Measurements from ENCODE around the gene SLC25A38.
"Not testable (repeated sequence)": the region's sequence is repeated elsewhere in the genome, so short reads cannot be mapped to it uniquely, and the experiment has no call there.

SLC25A38 gene, protein sequence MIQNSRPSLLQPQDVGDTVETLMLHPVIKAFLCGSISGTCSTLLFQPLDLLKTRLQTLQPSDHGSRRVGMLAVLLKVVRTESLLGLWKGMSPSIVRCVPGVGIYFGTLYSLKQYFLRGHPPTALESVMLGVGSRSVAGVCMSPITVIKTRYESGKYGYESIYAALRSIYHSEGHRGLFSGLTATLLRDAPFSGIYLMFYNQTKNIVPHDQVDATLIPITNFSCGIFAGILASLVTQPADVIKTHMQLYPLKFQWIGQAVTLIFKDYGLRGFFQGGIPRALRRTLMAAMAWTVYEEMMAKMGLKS

DNA sequence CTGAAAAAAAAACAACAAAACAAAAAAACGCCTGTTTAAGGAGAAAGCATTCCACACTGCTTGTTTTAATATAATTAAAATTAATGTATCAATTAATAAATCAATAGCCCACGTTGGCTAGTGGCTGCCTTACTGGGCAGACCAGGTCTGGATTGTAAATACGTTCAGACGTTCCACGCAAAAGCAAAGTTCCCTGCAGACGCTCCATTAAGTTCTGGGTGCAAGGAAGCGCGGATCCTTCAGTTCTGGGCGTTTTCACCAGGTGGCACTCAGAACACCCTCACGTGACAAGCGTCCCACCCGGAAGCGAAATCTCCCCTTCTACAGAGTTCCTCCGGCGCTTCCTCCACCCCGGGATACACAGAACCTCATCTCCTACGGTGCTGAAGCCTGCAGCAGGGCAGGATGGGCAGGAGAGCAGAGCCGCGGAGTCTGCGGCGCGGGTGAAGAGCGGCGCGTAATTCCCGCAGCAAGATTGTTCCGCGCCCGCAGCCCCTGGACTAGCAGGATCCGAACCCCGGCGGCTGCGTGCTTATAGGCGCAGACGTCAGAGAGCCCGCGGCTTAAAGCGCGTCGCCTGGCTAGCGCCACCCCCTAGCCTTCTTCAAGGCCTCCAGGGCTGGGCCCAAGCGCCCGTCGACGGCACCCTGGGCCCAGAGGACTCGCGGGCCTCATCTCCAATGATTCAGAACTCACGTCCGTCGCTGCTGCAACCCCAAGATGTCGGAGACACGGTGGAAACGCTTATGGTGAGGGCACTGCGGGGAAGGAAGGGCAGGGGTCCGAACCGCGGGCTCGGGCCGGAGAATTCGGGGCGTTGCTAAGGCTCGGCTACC lies at the start of gene SLC25A38:
Gene SLC25A38 (plus strand): TSS at position 326 of the 836 bp plus-strand sequence. CDS start 355 bp downstream, at position 681.
- DNase-seq, result no peak

DNA sequence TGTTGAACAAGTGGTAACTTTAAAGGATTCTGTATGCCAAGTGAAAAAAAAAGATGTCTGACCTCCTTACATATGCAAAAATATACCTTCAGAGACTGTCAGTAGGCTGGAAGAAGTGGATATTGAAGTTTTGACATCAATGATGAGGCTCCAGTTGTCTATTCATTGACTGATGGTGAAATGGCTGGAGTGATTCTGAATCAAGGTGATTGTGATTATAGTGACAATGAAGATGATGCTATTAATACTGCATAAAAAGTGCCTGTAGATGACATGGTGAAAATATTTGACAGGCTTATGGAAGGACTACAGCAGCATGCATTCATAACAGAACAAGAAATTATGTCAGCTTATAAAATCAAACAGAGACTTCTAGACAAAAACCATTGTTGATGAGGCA lies 49.6 kb upstream of the SLC25A38 start:
- DNase-seq, result no peak

DNA sequence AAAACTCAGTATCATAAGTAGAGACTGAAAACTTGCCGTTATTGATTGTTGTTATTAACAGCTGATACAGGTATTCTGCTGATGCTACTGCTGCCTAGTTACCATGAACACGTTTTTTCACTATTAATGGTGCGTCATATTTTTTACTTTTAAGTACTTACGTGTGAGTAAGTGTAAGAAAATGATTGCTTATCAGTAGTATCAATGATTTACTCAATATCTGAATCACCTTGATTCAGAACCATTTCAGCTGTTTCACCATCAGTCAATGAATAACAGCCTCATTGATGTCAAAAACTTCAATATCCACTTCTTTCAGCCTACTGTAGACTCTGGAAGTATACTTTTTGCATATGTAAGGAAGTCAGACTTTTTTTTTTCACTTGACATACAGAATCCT lies 49.0 kb upstream of the SLC25A38 start:
- no peak for DNase-seq

DNA sequence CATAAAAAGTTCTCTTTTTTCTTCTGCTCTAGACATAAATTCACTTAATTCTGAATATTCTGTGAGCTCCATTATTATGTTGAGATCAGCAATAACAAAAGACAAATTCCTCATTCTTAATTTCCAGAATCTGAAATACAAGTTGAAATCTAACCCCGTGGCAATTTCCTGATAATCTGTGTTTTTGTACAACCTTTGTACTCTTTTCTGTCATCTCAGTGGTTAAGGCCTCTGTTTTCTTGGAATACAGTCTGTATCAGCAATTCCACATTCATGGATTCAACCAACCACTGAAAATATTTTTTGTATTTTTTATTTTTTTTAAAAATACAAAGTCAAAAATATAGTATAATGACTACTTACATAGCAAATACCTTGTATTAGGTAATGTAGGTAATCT lies 45.0 kb upstream of the SLC25A38 start:
- no peak for DNase-seq

DNA sequence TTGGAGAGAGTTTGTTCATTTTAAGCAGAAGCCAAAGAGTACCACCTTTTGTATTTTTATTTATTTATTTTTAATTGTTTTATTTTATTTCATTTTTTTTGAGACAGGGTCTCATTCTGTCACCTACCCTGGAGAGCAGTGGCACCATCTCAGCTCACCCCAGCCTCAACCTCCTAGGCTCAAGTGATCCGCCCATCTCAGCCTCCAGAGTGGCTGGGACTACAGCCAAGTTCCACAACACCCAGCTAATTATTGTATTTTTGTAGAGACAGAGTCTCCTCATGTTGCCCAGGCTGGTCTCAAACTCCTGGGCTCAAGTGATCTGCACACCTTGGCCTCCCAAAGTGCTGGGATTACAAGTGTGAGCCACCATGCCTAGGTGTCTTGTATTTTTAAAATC lies 44.1 kb upstream of the SLC25A38 start:
- no peak for DNase-seq

DNA sequence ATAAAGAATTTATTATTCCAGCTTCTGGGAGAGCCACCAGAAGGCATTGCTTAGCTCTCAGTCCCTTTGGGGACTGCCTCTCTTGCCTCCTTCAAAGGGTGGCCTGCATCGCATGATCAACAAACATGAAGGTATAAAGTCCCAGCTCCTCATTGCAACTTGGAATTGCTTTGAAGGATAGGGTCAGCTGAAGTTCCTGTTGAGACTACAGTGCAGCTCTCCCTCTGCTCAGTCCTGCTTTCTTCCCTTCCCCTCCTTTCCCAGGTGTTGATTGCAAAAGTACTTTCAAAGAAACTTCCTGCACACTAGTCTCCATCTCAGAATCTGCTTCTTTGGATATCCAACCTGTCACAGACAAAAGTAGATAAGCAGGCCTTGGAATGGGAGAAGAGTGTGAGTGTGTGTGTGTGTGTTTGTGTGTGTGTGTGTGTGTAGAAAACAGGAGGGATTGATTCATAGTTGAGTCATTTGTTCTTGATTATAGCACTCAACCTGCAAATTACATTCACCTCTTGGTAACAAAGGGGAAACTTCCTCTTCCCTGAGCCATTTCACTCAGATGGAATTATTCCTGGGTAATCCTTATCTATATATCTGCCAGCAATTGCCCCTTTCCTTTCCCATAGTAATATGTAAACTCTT lies 40.0 kb upstream of the SLC25A38 start:
- no peak for DNase-seq

DNA sequence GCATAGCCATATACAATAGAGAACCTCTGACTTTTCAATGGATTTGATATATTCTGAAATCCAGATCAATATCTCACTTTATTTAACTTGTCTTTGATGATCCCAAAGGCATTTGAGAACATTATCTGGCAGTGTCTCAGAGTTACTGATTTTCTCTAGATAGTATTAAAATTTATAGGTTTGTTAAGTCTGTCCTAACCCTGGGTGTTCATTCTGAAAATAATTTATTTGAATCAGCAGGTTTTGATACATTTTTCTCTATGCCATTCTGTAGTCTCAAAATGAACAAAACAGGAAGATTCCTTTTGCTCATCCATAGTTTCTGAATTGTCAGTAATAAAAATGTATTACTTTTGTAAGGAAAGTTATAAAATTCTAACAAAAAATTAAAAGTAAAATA lies 39.4 kb upstream of the SLC25A38 start:
- DNase-seq, result no peak

DNA sequence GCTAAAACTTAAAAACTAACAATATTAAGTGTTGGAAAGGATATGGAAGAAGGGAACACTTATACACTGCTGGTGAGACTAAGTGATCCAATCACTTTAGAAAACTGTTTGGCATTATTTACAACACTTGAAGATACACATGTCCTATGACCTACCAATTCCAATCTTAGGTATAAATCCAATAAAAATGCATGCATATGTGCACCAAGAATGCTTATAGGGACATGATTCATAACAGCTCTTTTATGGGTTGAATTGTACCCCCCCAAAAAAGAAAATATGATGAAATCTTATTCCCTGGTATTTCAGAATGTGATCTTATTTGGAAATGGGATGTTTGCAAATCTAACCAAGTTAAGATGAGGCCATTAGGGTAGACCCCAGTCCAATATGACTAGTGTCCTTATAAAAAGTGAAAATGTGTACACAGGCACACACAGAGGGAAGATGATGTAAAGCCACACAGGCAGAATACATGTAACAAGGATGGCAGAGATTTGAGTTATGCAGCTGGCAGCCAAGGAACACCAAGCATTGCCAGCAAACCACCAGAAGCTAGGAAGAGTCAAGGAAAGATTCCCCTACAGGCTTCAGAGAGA lies 38.3 kb upstream of the SLC25A38 start:
- DNase-seq, result no peak

DNA sequence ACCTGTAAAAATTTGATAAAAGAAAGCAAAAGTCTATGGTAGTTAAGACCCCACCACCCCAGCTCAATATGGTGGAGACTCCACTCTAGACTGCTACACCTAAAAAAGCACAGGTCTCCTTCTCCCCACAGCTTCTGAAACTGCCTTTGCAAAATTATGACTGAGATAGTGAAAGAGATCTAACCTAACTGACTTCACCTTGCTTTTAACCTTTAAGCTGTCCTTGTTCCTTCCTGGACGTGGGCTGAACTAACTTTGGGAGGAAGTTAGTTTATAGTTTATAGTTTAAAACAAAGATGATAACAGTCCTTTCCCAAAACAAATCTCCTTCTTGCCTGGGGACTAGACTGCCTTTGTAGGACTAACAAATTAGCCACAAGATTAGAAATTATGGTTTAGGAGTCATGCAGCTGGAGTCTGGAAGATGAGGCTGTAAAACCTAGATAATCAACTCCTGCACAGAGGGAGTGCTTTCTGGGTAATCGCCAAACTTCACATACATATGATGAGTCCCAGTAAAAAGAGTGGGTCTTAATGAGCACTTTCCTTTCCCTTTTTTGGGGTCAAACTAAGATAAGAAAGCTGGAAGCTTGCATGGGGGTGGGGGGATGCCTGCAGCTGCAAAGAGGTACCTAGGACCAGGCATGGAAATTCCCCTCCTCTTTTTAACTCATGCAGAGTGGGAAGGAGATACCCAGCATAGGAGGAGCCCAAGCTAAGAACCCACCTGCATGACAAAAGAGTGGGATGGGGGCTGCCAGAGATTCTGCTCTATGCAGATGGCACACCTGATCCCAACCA lies 36.2 kb upstream of the SLC25A38 start:
- no peak for DNase-seq

DNA sequence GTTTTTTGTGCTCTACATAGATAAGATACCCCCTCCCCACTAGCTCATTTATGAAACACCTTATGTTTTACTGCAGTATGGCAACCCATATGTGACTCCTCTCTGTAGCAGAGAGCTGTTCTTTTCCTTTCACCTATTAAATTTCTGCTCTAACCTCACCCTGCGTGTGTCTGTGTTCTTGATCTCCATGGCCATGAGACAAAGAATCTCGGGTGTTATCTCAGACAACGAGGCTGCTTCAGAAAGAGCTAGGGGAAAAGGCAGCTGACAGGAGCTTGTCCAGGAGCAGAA lies 35.6 kb upstream of the SLC25A38 start:
- DNase-seq, result no peak

DNA sequence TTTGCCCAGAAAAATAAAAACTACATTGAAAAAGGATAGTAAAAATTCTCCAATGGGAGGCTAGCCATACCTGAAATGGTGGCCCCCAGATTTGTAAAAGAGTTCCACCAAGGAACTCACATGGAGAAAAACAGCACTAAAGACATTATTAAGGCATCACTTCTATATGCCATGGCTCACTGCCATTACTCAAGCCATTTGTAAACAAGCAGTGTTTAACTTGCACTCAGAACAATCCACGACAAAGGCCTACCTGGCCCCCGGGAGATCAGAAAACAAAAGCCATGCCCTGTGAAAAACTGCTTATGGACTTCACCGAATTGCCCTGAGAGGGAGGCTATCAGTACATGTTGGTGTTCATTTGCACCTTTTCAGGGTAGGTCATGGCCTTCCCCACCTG lies 34.1 kb upstream of the SLC25A38 start:
- no peak for DNase-seq

DNA sequence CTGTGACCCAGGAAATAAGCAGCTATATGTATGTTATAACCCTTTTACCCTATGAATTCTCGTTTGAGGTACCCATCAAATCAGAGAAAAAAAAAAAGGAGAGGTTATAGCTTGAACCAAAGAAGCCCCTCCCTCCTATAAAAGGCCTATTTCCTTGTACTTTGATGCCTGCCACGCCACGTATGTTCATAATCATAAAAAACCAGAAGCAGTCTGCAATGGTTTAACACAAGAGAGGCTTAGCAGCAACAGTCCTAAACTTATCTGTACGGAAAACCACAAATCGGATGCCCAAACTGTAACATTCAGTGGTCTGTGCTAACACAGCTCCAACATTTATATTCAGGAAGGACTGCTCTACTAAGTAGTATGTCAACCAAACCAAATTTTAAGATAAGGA lies 32.5 kb upstream of the SLC25A38 start:
- no peak for DNase-seq

DNA sequence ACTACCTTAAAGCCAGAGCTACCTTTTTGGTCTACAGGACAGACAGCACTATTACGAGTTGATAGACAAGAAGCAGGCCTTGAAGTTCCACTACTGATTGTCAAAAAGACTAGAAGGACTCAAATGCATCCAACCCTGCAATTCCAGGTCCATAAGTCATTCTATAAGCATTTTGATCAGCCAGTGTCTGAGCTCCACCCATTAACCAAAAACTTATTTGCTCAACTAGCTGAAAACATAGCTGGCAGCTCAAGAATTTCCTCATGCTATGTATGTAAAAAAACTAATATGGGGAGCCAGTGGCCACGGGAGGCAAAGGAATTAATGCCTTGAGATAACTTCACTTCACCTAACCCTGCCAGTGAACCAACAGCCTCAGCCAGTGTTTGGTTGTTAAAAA lies 32.0 kb upstream of the SLC25A38 start:
- not testable (repeated sequence) for DNase-seq

DNA sequence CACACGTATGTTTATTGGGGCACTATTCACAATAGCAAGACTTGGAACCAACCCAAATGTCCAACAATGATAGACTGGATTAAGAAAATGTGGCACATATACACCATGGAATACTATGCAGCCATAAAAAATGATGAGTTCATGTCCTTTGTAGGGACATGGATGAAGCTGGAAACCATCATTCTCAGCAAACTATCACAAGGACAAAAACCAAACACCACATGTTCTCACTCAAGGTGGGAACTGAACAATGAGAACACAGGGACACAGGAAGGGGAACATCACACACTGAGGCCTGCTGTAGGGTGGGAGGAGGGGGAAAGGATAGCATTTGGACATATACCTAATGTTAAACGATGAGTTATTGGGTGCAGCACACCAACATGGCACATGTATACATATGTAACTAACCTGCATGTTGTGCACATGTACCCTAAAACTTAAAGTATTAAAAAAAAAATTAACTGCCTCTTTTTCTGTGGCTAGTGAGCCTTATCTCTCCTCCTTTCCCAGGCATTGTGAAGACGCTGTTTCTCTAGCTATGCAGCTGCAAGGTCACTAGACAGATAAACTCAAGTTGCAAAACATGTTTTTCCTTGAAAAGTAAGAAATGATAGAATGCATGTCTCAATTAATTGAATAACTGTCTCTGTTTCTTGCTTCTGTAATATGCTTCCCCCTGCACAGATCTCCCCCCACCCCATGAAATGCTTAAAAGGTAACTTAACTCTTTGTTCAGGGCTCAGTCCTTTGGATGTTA lies 29.8 kb upstream of the SLC25A38 start:
- not testable (repeated sequence) for DNase-seq

DNA sequence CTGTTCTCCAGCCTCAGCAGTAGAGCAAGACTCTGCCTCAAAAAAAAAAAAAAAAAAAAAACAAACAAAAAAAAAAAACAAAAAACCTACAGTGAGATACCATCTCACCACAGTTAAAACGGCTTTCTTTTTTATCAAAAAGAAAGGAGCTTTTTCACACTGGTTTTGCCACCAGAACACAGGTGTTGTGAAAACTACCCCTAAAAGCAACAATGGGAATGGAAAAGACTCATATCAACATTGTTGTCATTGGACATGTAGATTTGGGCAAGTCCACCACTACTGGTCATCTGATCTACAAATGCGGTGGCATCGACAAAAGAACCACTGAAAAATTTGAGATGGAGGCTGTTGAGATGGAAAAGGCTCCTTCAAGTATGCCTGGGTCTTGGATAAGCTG lies 24.8 kb upstream of the SLC25A38 start:
- DNase-seq, result no peak

DNA sequence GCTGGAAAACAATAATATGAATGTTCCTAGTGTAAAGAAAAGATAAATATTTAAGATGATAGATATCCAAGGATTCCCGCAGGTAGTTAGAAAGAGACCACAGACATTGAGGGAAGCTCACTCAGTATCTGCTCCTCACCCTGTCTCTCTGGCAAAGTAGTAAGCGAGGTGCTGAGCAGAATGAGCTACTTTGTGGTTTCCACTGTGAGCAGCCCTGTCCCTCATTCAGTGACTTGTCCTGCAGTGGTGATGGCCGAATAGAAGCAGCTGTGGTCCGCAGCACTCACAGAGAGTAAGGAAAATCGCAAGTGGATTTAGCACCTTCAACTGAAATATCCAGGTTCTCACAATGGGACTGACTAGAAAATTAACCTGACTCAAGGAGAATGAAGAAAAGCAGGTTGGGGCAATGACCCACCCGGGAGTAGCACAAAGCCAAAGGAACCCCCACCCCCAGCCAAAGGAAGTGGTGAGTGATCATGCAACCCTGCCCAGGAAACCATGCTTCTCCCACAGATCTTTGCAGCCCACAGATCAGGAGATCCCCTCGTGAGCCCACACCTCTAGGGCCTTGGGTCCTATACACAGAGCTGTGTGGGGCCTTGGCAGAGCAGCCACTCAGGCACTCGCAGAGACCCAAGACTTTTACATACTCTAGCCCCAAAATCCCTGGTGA lies 21.8 kb upstream of the SLC25A38 start:
- DNase-seq, result no peak

DNA sequence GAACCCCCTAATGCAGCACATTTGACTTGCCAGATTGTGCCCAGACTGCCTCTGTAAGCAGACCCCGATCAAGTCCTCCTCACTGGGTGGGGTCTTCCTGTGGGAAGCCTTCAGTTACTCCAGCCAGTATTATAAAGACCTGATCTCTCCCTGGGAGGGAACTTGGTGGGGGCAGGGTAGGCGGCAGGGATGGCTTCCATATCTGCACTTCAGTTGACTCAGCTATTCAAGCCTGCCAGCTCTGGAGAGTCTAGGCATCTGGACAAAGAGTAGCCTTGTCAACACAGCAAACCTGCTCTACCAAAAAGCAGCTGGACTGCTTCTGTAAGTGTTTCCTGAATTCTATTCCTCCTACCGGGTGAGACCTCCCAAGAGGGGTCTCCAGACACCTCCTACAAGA lies 21.0 kb upstream of the SLC25A38 start:
- DNase-seq, result no peak

DNA sequence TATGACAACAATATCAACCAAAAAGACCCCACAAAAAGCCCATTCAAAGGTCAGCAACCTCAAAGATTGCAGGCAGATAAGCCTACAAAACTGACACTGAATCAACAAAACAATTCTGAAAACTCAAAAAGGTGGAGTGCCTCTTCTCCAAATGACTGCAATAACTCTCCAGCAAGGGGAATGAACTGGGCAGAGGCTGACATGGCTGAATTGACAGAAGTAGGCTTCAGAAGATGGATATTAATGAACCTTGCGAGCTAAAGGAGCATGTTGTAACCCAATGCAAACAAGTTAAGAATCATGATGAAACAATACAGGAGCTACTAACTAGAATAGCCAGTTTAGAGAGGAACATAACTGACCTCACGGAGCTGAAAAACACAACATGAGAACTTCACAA lies 20.4 kb upstream of the SLC25A38 start:
- no peak for DNase-seq

DNA sequence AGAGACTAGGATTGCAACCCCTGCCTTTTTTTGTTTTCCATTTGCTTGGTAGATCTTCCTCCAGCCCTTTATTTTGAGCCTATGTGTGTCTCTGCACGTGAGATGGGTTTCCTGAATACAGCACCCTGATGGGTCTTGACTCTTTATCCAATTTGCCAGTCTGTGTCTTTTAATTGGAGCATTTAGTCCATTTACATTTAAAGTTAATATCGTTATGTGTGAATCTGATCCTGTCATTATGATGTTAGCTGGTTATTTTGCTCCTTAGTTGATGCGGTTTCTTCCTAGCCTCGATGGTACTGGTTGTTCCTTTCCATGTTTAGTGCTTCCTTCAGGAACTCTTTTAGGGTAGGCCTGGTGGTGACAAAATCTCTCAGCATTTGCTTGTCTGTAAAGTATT lies 12.7 kb upstream of the SLC25A38 start:
- DNase-seq, result not testable (repeated sequence)

DNA sequence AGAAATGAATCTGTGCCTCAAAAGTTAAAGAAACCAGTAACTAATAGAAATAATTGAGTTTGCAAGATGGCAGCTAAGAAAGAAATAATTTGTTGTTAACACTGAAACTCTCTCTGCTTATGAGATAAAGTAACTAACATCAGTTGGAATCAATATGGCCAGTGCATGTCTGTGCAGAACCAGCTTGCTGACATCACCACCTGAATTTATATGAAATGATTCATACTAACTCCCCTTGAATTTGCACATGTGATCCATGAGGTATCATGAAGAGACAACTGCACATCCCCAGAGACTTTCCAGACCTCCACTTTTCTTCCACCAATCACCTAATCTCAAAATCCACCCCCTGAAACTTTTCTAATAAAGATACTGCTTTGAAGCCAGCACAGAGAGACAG lies 10.3 kb upstream of the SLC25A38 start:
- DNase-seq, result no peak

DNA sequence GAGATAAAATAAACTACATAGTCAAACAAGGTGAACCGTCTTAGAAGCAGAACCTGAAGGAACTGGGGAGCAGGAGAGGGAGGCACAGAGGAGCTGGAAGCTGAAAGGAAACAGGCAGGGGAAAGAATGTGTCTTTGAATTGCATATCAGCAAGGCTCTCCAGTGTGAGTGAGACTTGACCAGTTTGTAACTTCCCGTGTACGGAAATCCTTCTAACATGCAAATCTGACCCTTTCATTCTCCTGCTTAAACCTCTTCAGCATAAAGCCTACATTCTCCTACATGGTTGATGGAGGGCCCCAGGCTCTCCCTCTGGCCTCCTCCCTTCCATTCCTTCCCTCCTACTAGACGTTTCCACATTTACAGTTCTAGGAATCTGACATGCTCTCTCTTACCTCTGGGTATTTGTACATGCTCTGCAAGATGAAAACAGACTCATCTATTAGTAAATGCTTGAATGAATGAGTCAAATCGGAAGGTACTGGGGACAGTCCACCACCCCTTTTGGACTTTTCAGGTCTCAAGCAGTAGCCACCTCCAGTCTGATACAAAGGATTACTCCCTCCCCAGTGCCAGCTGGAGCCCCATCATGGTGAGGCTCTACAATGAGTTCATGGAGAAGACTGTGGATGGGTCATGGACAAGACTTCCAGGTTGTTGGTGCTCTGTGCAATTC lies 6.1 kb upstream of the SLC25A38 start:
- DNase-seq, result no peak
